GM12872 (cell line): Measurements from ENCODE around the gene FLT1.

Experiments used
- CTCF ChIP-seq: IDR thresholded peaks from 3 replicates; pipeline ENCODE4 v1.5.1; 2011; ENCODE audit warnings: low read depth, mild to moderate bottlenecking, low read length, moderate library complexity; ENCODE audit not compliant: insufficient read depth

Gene FLT1

GRCh38 chr13:28313579-28313978, 181.3 kb downstream of the FLT1 start:
- TF ChIP-seq CTCF = peak; percentile 37; the same call in 2 of the 3 replicates

GRCh38 chr13:28306325-28306724, 188.6 kb downstream of the FLT1 start:
- no peak for TF ChIP-seq CTCF

GRCh38 chr13:28301839-28302238, 193.1 kb downstream of the FLT1 start:
- TF ChIP-seq CTCF = no peak

GRCh38 chr13:28299916-28300315, 195.0 kb downstream of the FLT1 start:
- no peak for TF ChIP-seq CTCF

- no peak for TF ChIP-seq CTCF
Observed at GRCh38 chr13:28297341-28297740, 197.6 kb downstream of the FLT1 start.

GRCh38 chr13:28286263-28286662, 208.7 kb downstream of the FLT1 start:
- TF ChIP-seq CTCF = no peak

GRCh38 chr13:28283600-28283999, 211.3 kb downstream of the FLT1 start:
- TF ChIP-seq CTCF = no peak

GRCh38 chr13:28282451-28282850, 212.5 kb downstream of the FLT1 start:
- no peak for TF ChIP-seq CTCF
